WTC11 (cell line): ENCODE measurements around the gene MTARC1. TPM values are rescaled to one million over a fixed set of nuclear protein-coding genes. Genes with fewer than 3 reads are reported as not detected.

Experiments
- ATAC-seq: fragments of 200-7000 bp; cut with Tn5 transposase; 2 replicates; pipeline ENCODE4 v1.10.0; 2021; ENCODE audit warnings: mild to moderate bottlenecking, moderate library complexity
- CTCF ChIA-PET: fragments of 300-600 bp; sonication (Branson Sonifier 250); formaldehyde crosslinking; loops from one replicate; lab custom pipeline; 2021; ENCODE audit warnings: antibody characterized with exemption; lab: Charles Lee
- POLR2A ChIA-PET: fragments of 350-600 bp; sonication (Branson Sonifier 250); formaldehyde crosslinking; loops from one replicate; lab custom pipeline; 2021; ENCODE audit warnings: antibody characterized with exemption; lab: Charles Lee
- DNase-seq: peaks from one replicate; pipeline ENCODE4 v3.0.0; 2021; ENCODE audit warnings: low spot score
- H3K27ac Mint-ChIP-seq: 2 replicates; pipeline ENCODE4 v1.8.0; 2021; ENCODE audit warnings: mixed read lengths
- H3K27me3 Mint-ChIP-seq: 2 replicates; pipeline ENCODE4 v1.8.0; 2021; ENCODE audit warnings: low read depth, mild to moderate bottlenecking, moderate library complexity, mixed read lengths
- H3K36me3 Mint-ChIP-seq: 2 replicates; pipeline ENCODE4 v1.8.0; 2021; ENCODE audit warnings: mixed read lengths
- H3K4me1 Mint-ChIP-seq: 2 replicates; pipeline ENCODE4 v1.8.0; 2022; ENCODE audit warnings: mixed read lengths
- H3K4me3 Mint-ChIP-seq: 2 replicates; pipeline ENCODE4 v1.8.0; 2021; ENCODE audit warnings: mild to moderate bottlenecking, moderate library complexity, mixed read lengths
- H3K9me3 Mint-ChIP-seq: 2 replicates; pipeline ENCODE4 v1.8.0; 2021; ENCODE audit warnings: mixed read lengths
- ARID4B ChIP-seq: sonication (generic); formaldehyde crosslinking; IDR thresholded peaks from 2 replicates; pipeline ENCODE4 v1.8.0; 2023; ENCODE audit warnings: missing genetic modification reagents, mild to moderate bottlenecking, borderline replicate concordance
- ATF2 ChIP-seq: sonication (generic); formaldehyde crosslinking; IDR thresholded peaks from 2 replicates; pipeline ENCODE4 v1.8.1; 2022; ENCODE audit warnings: low read depth, missing genetic modification reagents, borderline replicate concordance
- CREB1 ChIP-seq: sonication (generic); formaldehyde crosslinking; IDR thresholded peaks from 2 replicates; pipeline ENCODE4 v1.8.0; 2023; ENCODE audit warnings: mild to moderate bottlenecking, missing genetic modification reagents
- CTCF ChIP-seq: fragments of 200-600 bp; IDR thresholded peaks from 2 replicates; pipeline ENCODE4 v1.8.0; 2022; ENCODE audit warnings: antibody characterized with exemption
- E2F1 ChIP-seq: sonication (generic); formaldehyde crosslinking; IDR thresholded peaks from 2 replicates; pipeline ENCODE4 v1.8.0; 2022; ENCODE audit warnings: mild to moderate bottlenecking, missing genetic modification reagents
- ERG ChIP-seq: fragments of 250-450 bp; sonication (Bioruptor Pico); IDR thresholded peaks from 2 replicates; pipeline ENCODE4 v1.8.0; 2021; ENCODE audit warnings: mild to moderate bottlenecking
- FOXJ3 ChIP-seq: sonication (generic); formaldehyde crosslinking; IDR thresholded peaks from 2 replicates; pipeline ENCODE4 v1.9.0; 2021; ENCODE audit warnings: missing genetic modification reagents, mild to moderate bottlenecking, borderline replicate concordance
- HMGA2 ChIP-seq: fragments of 250-450 bp; sonication (Bioruptor Pico); IDR thresholded peaks from 2 replicates; pipeline ENCODE4 v1.4.0; 2021; ENCODE audit warnings: mild to moderate bottlenecking, moderate library complexity
- IRF2 ChIP-seq: sonication (generic); formaldehyde crosslinking; IDR thresholded peaks from 2 replicates; pipeline ENCODE4 v1.8.0; 2022; ENCODE audit warnings: low read depth, missing genetic modification reagents, borderline replicate concordance
- NFE2L1 ChIP-seq: sonication (generic); formaldehyde crosslinking; IDR thresholded peaks from 2 replicates; pipeline ENCODE4 v1.8.1; 2023; ENCODE audit warnings: missing genetic modification reagents
- NFYB ChIP-seq: sonication (generic); formaldehyde crosslinking; conservative IDR thresholded peaks from 2 replicates; pipeline ENCODE4 v1.8.0; 2022; ENCODE audit warnings: low read depth, missing genetic modification reagents
- NR1H2 ChIP-seq: sonication (generic); formaldehyde crosslinking; IDR thresholded peaks from 2 replicates; pipeline ENCODE4 v1.9.0; 2021; ENCODE audit warnings: mild to moderate bottlenecking, moderate library complexity, missing genetic modification reagents
- NR2C2 ChIP-seq: sonication (generic); formaldehyde crosslinking; IDR thresholded peaks from 2 replicates; pipeline ENCODE4 v1.8.0; 2022; ENCODE audit warnings: mild to moderate bottlenecking, missing genetic modification reagents
- PRRX2 ChIP-seq: fragments of 250-450 bp; sonication (Bioruptor Pico); IDR thresholded peaks from 2 replicates; pipeline ENCODE4 v1.8.0; 2021; ENCODE audit warnings: mild to moderate bottlenecking
- SMAD4 ChIP-seq: sonication (generic); formaldehyde crosslinking; IDR thresholded peaks from 2 replicates; pipeline ENCODE4 v1.8.0; 2022; ENCODE audit warnings: mild to moderate bottlenecking, missing genetic modification reagents
- TCF7 ChIP-seq: sonication (generic); formaldehyde crosslinking; IDR thresholded peaks from 2 replicates; pipeline ENCODE4 v1.8.0; 2022; ENCODE audit warnings: mild to moderate bottlenecking, low read depth, missing genetic modification reagents, moderate library complexity
- ZMAT4 ChIP-seq: fragments of 250-450 bp; sonication (Bioruptor Pico); IDR thresholded peaks from 2 replicates; pipeline ENCODE4 v1.9.0; 2021; ENCODE audit warnings: mild to moderate bottlenecking
- ZNF121 ChIP-seq: sonication (generic); formaldehyde crosslinking; IDR thresholded peaks from 2 replicates; pipeline ENCODE4 v1.8.0; 2023; ENCODE audit warnings: missing genetic modification reagents
- ZNF425 ChIP-seq: fragments of 250-450 bp; sonication (Bioruptor Pico); conservative IDR thresholded peaks from 2 replicates; pipeline ENCODE4 v1.9.0; 2021; ENCODE audit warnings: mild to moderate bottlenecking
- total RNA-seq: library from RNA; stranded (reverse); gene quantifications from 3 replicates; pipeline ENCODE4 v1.2.3, GENCODE V29; 2021

MTARC1 gene
- total RNA-seq, 1 experiment from 2014 or later = 25.8 TPM

- Mint-ChIP-seq H3K4me3 (no peak overlapping the region), H3K4me1 (peaks cover 14% of the 10 kb centered on the region)
- ATAC-seq = peak; percentile 99
- TF ChIP-seq NFE2L1 (CRISPR knock-in tag) (no peak), ERG (CRISPR knock-in tag) (no peak), CTCF (peak; percentile 86), ZNF121 (peak; percentile 39; the same call in 1 of the 2 replicates), TCF7 (CRISPR knock-in tag) (no peak), ZMAT4 (CRISPR knock-in tag) (no peak)
- TF ChIP-seq, all 79 proteins: peak for 2
- Mint-ChIP-seq H3K27ac (no peak overlapping the region), H3K36me3 (no peaks in the 10 kb centered on the region; the same call in 1 of the 2 replicates), H3K9me3 (no peaks in the 10 kb centered on the region), H3K27me3 (no peaks in the 10 kb centered on the region)
- CTCF ChIA-PET = interaction anchor here (0.6 to 2.6 kb wide), 46 partner anchors 10 to 587 kb away, joined by 3 to 78 read pairs (median 4); partner anchors contain the start of genes C1orf115, MTARC1 and MTARC2
- peak; percentile 90 for DNase-seq
- POLR2A ChIA-PET = interaction anchor here (0.5 to 0.8 kb wide), 3 partner anchors 10 to 505 kb away, joined by 3 to 5 read pairs (median 4); partner anchors contain the start of genes MTARC1 and RAB3GAP2
Observed at GRCh38 chr1:220776720-220777326, 9.9 kb upstream of the MTARC1 start.

GRCh38 chr1:220783453-220783852 is 3.3 kb upstream of the MTARC1 start:
- Mint-ChIP-seq H3K9me3 (no peaks in the 10 kb centered on the region), H3K36me3 (no peaks in the 10 kb centered on the region; the same call in 1 of the 2 replicates), H3K27me3 (peaks cover 3% of the 10 kb centered on the region; the same call in 1 of the 2 replicates), H3K4me1 (peaks cover 26% of the 10 kb centered on the region), H3K27ac (no peak overlapping the region), H3K4me3 (no peak overlapping the region)
- DNase-seq (no peak), ATAC-seq (no peak)
- TF ChIP-seq HMGA2 (CRISPR knock-in tag) (no peak), PRRX2 (no peak), FOXJ3 (no peak), CREB1 (CRISPR knock-in tag) (no peak), CTCF (no peak), ZNF425 (no peak), ARID4B (CRISPR knock-in tag) (no peak), NFYB (CRISPR knock-in tag) (no peak), E2F1 (no peak), ATF2 (no peak), IRF2 (CRISPR knock-in tag) (no peak), NR2C2 (no peak), SMAD4 (CRISPR knock-in tag) (no peak), NR1H2 (CRISPR knock-in tag) (no peak)
- POLR2A ChIA-PET = no interaction called here
- CTCF ChIA-PET = interaction anchor here (1.0 kb wide), 1 partner anchor 8 kb away, joined by 3 read pairs; no protein-coding TSS in a partner anchor
